Activated CD4-positive, alpha-beta T cell treated with anti-CD3 and anti-CD28 coated beads, Interleukin-2, amount 10 ng/mL, durations not matched to agents 7 days and 5 days (primary cell): Measurements from ENCODE around the gene SYTL4. TPM values are rescaled to one million over a fixed set of nuclear protein-coding genes. Genes with fewer than 3 reads are reported as not detected.

Experiments
- CTCF ChIA-PET: fragments of 350-600 bp; sonication (Branson Sonifier 250); formaldehyde crosslinking; loops from one replicate; lab custom pipeline; 2021; ENCODE audit warnings: antibody characterized with exemption; lab: Charles Lee
- POLR2A ChIA-PET: fragments of 350-600 bp; sonication (Branson Sonifier 250); formaldehyde crosslinking; loops from one replicate; lab custom pipeline; 2021; ENCODE audit warnings: antibody characterized with exemption; lab: Charles Lee
- DNase-seq: peaks from one replicate; pipeline ENCODE4 v3.0.0-alpha.2; 2020
- H3K27ac Mint-ChIP-seq: one replicate; pipeline ENCODE4 v1.8.0; 2021; ENCODE audit warnings: mild to moderate bottlenecking, moderate library complexity, mixed read lengths
- H3K27me3 Mint-ChIP-seq: one replicate; pipeline ENCODE4 v1.8.0; 2021; ENCODE audit warnings: mixed read lengths
- H3K36me3 Mint-ChIP-seq: one replicate; pipeline ENCODE4 v1.8.0; 2021; ENCODE audit warnings: low read depth, mixed read lengths
- H3K4me1 Mint-ChIP-seq: one replicate; pipeline ENCODE4 v1.8.0; 2021; ENCODE audit warnings: mixed read lengths
- H3K4me3 Mint-ChIP-seq: one replicate; pipeline ENCODE4 v1.8.0; 2021; ENCODE audit warnings: mild to moderate bottlenecking, moderate library complexity, mixed read lengths
- H3K9me3 Mint-ChIP-seq: one replicate; pipeline ENCODE4 v1.8.0; 2021; ENCODE audit warnings: mixed read lengths
- total RNA-seq, 2 experiments: library from RNA; stranded (reverse); gene quantifications; one replicate each; pipeline ENCODE4 v1.2.3, GENCODE V29; 2021

The SYTL4 gene
- total RNA-seq, 2 experiments from 2014 or later = not detected

- Mint-ChIP-seq H3K9me3 (no peaks in the 10 kb centered on the region), H3K4me3 (no peak overlapping the region), H3K27ac (no peak overlapping the region), H3K36me3 (no peaks in the 10 kb centered on the region), H3K4me1 (no peaks in the 10 kb centered on the region), H3K27me3 (peaks cover 3% of the 10 kb centered on the region)
- POLR2A ChIA-PET = no interaction called here
- CTCF ChIA-PET = no interaction called here
- no peak for DNase-seq
Observed at GRCh38 chrX:100654261-100654660, 77.7 kb downstream of the SYTL4 start.

- Mint-ChIP-seq H3K9me3 (no peaks in the 10 kb centered on the region), H3K4me3 (no peak overlapping the region), H3K27me3 (peaks cover 3% of the 10 kb centered on the region), H3K4me1 (no peaks in the 10 kb centered on the region), H3K36me3 (no peaks in the 10 kb centered on the region), H3K27ac (no peak overlapping the region)
- ChIA-PET POLR2A (no interaction called here), CTCF (interaction anchor here (1.1 kb wide), 1 partner anchor 20 kb away, joined by 3 read pairs; no protein-coding TSS in a partner anchor)
- no peak for DNase-seq
Observed at GRCh38 chrX:100652266-100652665, 79.7 kb downstream of the SYTL4 start.

GRCh38 chrX:100650841-100651240 lies 81.1 kb downstream of the SYTL4 start:
- Mint-ChIP-seq H3K27me3 (peaks cover 6% of the 10 kb centered on the region), H3K4me3 (no peak overlapping the region), H3K36me3 (no peaks in the 10 kb centered on the region), H3K4me1 (no peaks in the 10 kb centered on the region), H3K27ac (no peak overlapping the region), H3K9me3 (no peaks in the 10 kb centered on the region)
- ChIA-PET CTCF (no interaction called here), POLR2A (no interaction called here)
- DNase-seq = no peak

- CTCF ChIA-PET = no interaction called here
- no peak overlapping the region for H3K4me3 Mint-ChIP-seq
- no peaks in the 10 kb centered on the region for H3K36me3 Mint-ChIP-seq
- H3K27ac Mint-ChIP-seq = no peak overlapping the region
- POLR2A ChIA-PET = no interaction called here
- H3K27me3 Mint-ChIP-seq = peaks cover 6% of the 10 kb centered on the region
- no peak for DNase-seq
- no peaks in the 10 kb centered on the region for H3K4me1 Mint-ChIP-seq
- no peaks in the 10 kb centered on the region for H3K9me3 Mint-ChIP-seq
Observed at GRCh38 chrX:100649550-100650356, 82.2 kb downstream of the SYTL4 start.

GRCh38 chrX:100648458-100649417 lies 83.2 kb downstream of the SYTL4 start:
- no peaks in the 10 kb centered on the region for H3K36me3 Mint-ChIP-seq
- ChIA-PET POLR2A (no interaction called here), CTCF (no interaction called here)
- no peak for DNase-seq
- H3K4me1 Mint-ChIP-seq = no peaks in the 10 kb centered on the region
- no peak overlapping the region for H3K4me3 Mint-ChIP-seq
- peaks cover 9% of the 10 kb centered on the region for H3K27me3 Mint-ChIP-seq
- no peak overlapping the region for H3K27ac Mint-ChIP-seq
- no peaks in the 10 kb centered on the region for H3K9me3 Mint-ChIP-seq

- Mint-ChIP-seq H3K27ac (no peak overlapping the region), H3K27me3 (peaks cover 6% of the 10 kb centered on the region), H3K9me3 (no peaks in the 10 kb centered on the region), H3K4me1 (no peaks in the 10 kb centered on the region), H3K36me3 (no peaks in the 10 kb centered on the region), H3K4me3 (no peak overlapping the region)
- DNase-seq = no peak
- POLR2A ChIA-PET = no interaction called here
- CTCF ChIA-PET = no interaction called here
Observed at GRCh38 chrX:100647739-100648138, 84.2 kb downstream of the SYTL4 start.

GRCh38 chrX:100647095-100647494 lies 84.8 kb downstream of the SYTL4 start:
- peaks cover 6% of the 10 kb centered on the region for H3K27me3 Mint-ChIP-seq
- H3K4me3 Mint-ChIP-seq = no peak overlapping the region
- ChIA-PET POLR2A (no interaction called here), CTCF (no interaction called here)
- no peaks in the 10 kb centered on the region for H3K4me1 Mint-ChIP-seq
- H3K9me3 Mint-ChIP-seq = no peaks in the 10 kb centered on the region
- H3K36me3 Mint-ChIP-seq = no peaks in the 10 kb centered on the region
- no peak overlapping the region for H3K27ac Mint-ChIP-seq
- DNase-seq = no peak

- DNase-seq = no peak
- H3K4me3 Mint-ChIP-seq = no peak overlapping the region
- H3K27ac Mint-ChIP-seq = no peak overlapping the region
- ChIA-PET POLR2A (no interaction called here), CTCF (no interaction called here)
- no peaks in the 10 kb centered on the region for H3K36me3 Mint-ChIP-seq
- no peaks in the 10 kb centered on the region for H3K4me1 Mint-ChIP-seq
- H3K27me3 Mint-ChIP-seq = peaks cover 6% of the 10 kb centered on the region
- H3K9me3 Mint-ChIP-seq = no peaks in the 10 kb centered on the region
Observed at GRCh38 chrX:100645106-100645505, 86.8 kb downstream of the SYTL4 start.

GRCh38 chrX:100643956-100644860 lies 87.7 kb downstream of the SYTL4 start, which contains the start of gene SRPX2:
SRPX2 (plus strand) TSS chrX:100644199; CDS start chrX:100646323, 2,124 bp downstream.
- no peaks in the 10 kb centered on the region for H3K4me1 Mint-ChIP-seq

GRCh38 chrX:100643212-100643611 lies 88.7 kb downstream of the SYTL4 start:
- Mint-ChIP-seq H3K4me3 (no peak overlapping the region), H3K27me3 (peaks cover 13% of the 10 kb centered on the region), H3K27ac (no peak overlapping the region), H3K4me1 (no peaks in the 10 kb centered on the region), H3K36me3 (no peaks in the 10 kb centered on the region), H3K9me3 (no peaks in the 10 kb centered on the region)
- POLR2A ChIA-PET = no interaction called here
- CTCF ChIA-PET = no interaction called here
- DNase-seq = no peak

More at GRCh38 chrX:100643956-100644860, 87.7 kb downstream of the SYTL4 start, which contains the start of gene SRPX2:
- H3K27me3 Mint-ChIP-seq = peaks cover 10% of the 10 kb centered on the region
- ChIA-PET CTCF (interaction anchor here (0.7 kb wide), 1 partner anchor 10 kb away, joined by 3 read pairs; no protein-coding TSS in a partner anchor), POLR2A (no interaction called here)
- no peaks in the 10 kb centered on the region for H3K9me3 Mint-ChIP-seq
- H3K4me3 Mint-ChIP-seq = no peak within 1 kb of the TSS
- H3K36me3 Mint-ChIP-seq = no peaks in the 10 kb centered on the region
- H3K27ac Mint-ChIP-seq = no peak within 1 kb of the TSS
- no peak for DNase-seq

- H3K4me1 Mint-ChIP-seq = no peaks in the 10 kb centered on the region
- ChIA-PET POLR2A (no interaction called here), CTCF (no interaction called here)
- DNase-seq = no peak
- no peaks in the 10 kb centered on the region for H3K9me3 Mint-ChIP-seq
- H3K27ac Mint-ChIP-seq = no peak overlapping the region
- no peak overlapping the region for H3K4me3 Mint-ChIP-seq
- no peaks in the 10 kb centered on the region for H3K36me3 Mint-ChIP-seq
- H3K27me3 Mint-ChIP-seq = peaks cover 14% of the 10 kb centered on the region
Observed at GRCh38 chrX:100642290-100642689, 89.6 kb downstream of the SYTL4 start.

- Mint-ChIP-seq H3K9me3 (no peaks in the 10 kb centered on the region), H3K4me3 (peak within 1 kb of the TSS; percentile 77), H3K27me3 (peaks cover 16% of the 10 kb centered on the region), H3K4me1 (peaks cover 7% of the 10 kb centered on the region), H3K27ac (no peak within 1 kb of the TSS), H3K36me3 (no peaks in the 10 kb centered on the region)
- CTCF ChIA-PET = no interaction called here
- POLR2A ChIA-PET = no interaction called here
- peak; percentile 74 for DNase-seq
Observed at GRCh38 chrX:100636321-100636991, 95.5 kb downstream of the SYTL4 start, which contains the start of gene TSPAN6. TSPAN6 (minus strand) TSS chrX:100636806; CDS start chrX:100636694, 112 bp downstream.
